Stimulated activated CD4-positive, alpha-beta T cell treated with anti-CD3 and anti-CD28 coated beads, TNF-alpha, amount 100 ng/mL, for 48 hours (primary cell): ENCODE results near the gene CTRB1.
"Not testable (repeated sequence)": the region's sequence is repeated elsewhere in the genome, so short reads cannot be mapped to it uniquely, and the experiment has no call there.

Experiments
- DNase-seq, 3 donors: peaks; one replicate each; pipeline ENCODE4 v3.0.0-alpha.2; 2020; ENCODE audit warnings: low read depth in 3 of 3

Gene CTRB1

DNA sequence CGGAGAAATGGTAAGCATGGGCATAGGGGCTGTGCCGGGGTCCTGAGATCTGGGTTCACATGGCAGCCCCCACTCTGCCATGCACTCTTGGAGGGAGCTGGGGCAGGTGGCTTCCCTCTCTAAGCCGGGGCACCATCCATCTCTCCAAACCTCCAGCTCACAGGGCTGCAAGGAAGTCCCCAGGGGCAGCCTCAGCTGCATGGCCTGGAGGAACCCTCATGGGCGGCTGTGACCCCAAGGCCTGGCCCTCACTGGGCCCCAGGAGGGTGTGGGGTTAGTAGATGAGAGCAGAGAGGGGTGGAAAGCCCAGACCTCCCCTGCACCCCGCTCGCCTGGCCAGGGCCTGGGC, 14.4 kb upstream of the CTRB1 start:
- no peak for DNase-seq

DNA sequence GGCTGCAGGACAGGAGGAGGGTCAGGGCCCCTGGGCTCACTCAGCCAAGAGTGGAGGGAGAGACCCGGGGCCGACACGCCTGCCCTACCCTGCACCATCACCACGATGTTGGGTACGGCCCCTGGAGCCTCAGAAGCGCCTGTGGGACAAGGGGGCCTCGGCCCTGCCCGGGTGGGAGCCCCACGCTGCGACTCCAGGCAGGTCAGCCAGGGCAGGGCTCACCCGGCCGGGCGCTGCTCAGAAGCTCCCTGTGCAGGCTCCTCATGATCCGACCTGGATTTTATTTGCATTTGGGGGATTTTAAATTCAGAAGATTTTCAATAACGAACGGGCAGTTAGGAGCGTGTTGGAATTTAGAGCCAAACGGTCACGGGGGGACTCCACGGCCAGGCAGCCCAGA, 13.9 kb upstream of the CTRB1 start:
- not testable (repeated sequence) for DNase-seq

- DNase-seq, result not testable (repeated sequence)
Observed at GRCh38 chr16:75205438-75205837, 13.3 kb upstream of the CTRB1 start.

DNA sequence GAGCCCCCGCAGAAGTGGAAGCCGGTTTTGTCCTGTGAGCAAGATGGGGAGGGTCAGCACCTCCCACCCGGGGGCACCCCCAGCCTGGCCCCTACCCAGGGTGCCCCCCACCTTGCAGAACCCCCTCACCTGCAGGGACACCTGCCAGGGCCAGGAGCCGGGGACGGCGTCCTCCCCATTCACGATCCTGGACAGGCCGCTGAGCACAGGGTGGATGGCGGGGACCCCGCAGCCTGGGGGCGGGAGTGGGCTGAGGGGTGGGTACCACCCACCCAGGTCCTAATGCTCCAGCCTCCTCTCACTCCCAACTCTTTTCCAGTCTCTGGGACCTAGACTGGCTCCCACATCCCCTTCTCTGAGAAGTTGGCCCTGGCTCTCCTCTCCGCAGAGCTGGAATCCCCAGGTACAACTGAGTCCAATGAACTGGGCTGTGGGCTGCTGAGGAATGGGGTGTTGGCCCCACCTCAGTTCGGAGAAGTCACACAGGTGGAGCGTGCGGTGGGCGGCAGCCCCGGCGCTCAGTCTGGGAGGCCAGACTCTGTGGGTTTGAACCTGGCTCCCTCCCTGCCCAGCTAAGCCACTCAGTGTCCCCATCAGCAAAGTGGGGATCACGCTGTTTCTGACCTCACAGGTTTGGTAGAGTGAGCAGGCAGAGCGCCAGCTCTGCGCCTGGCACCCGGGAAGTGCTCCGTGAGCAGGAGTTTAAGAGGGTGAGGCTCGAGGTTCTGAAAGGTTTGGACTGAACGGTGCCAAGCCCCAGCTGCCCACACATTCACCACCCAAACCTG, 12.6 kb upstream of the CTRB1 start:
- not testable (repeated sequence) for DNase-seq

GRCh38 chr16:75206749-75207451, 11.9 kb upstream of the CTRB1 start, which contains the start of gene CTRB2:
TSS of gene CTRB2 (minus strand) at chr16:75207161. CDS start at chr16:75207141, 20 bp downstream.
- DNase-seq, result no peak

DNA sequence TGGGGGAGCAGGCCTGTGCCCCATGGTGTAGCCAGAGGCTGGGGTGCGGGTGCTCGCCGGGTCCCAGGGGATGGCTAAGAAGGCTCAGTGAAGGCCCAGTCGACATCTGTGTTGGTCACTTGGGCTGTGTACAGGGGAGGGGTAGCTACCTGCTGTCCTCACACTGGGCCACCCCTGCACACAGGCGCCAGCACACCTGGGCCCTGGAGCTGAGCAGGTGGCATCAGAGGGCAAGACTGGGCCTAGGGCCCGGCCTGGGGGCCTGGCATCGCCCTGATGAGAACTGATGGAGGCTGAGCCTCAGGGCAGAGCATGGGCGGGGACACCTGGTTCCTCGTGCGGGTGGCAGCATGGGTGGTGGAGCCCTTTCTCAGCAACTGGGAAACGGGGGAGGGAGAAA, 11.0 kb upstream of the CTRB1 start:
- DNase-seq, result no peak

DNA sequence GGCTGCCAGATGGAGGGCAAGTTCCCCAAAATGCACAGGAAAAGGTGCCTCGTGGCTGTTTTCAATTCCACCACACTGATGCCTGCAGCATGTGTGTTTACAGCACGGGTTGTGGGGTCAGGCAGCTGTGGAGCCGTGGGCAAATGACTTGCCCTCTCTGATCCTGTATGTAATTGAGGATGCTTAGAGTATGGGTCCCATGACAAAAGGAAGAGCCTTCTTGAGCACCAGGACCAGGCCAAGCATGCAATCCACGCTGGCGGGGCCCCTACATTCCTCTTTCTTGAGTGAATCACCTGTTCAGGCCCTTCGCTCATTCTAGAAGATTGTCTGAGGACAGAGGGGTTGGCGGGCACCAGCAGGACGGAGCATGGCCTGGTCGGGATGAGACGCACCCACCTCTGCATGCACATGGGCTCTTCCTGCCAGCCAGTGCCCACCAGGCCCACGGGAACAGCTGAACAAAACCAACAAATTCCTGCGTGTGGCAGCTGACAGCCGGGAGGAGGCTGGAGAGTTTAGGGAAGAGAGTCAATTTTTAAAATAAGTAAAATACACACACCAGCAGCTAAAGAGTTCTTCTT, 10.5 kb upstream of the CTRB1 start:
- DNase-seq, result no peak

DNA sequence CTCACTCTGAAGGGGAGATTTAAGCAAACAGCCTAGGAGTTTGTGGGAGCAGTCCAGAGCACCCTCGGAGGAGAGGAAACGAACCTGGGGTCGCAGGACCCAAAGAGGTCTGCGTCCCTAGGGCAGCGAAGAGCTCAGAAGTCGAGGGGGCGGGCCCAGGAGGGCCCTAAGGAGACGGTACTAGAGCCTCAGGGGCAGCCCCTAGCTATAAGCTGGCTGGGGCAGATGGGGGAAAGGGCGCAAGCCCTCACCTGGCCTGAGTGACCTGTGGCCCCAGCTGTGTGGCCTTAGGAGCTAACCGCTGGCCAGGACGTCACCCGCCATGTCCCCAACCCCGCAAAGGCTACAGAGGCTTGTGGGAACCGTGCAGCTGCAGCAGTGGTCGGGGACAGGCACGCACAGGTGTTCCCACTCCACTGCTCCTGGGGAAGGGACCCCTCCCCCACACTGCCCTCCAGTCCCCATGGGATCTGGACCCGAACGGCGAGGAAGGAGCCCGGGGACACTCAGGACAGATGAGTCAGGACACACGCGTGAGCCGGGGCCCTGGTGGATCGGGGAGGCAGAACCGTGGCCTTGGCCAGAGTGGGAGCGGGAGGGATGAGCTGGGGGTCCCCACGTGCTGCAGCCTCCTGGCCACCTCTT, 9.8 kb upstream of the CTRB1 start:
- DNase-seq, result no peak

GRCh38 chr16:75209514-75209913, 9.3 kb upstream of the CTRB1 start:
- not testable (repeated sequence) for DNase-seq

DNA sequence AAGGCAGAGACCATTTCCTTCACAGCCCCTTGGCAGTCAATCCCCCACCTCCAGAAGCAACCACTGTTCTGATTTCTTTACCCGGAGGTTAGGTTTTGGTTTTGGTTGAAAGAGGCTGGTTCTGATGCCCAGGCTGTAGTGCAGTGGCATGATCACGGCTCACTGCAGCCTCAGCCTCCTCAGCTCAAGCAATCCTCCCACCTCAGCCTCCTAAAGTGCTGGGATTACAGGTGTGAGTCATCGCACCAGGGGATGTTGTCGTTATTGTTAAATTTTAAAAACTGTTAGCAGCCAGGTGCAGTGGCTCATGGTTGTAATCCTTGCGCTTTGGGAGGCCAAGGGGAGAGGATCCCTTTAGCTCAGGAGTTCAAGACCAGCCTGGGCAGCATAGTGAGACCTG, 8.8 kb upstream of the CTRB1 start:
- no peak for DNase-seq

- DNase-seq, result not testable (repeated sequence)
Observed at GRCh38 chr16:75211286-75211685, 7.5 kb upstream of the CTRB1 start.

DNA sequence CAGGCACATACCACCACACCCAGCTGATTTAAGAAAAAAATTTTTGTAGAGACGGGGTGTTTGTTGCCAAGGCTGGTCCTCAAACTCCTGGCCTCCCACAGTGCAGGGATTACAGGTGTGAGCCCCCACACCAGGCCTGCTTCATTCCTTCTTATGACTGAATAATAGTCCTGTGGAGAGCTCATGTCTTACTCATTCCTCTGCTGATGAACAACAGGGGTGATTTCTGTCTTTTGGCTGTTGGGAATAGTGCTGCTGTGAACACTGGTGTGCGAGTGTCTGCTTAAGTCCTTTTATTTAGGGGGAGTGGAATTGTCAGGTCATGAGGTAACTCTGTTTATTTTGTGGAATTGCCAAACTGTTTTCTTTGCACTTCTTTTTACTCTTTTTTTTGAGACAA, 2.7 kb upstream of the CTRB1 start:
- no peak for DNase-seq

- no peak for DNase-seq
Observed at GRCh38 chr16:75216576-75216975, 2.2 kb upstream of the CTRB1 start.

DNA sequence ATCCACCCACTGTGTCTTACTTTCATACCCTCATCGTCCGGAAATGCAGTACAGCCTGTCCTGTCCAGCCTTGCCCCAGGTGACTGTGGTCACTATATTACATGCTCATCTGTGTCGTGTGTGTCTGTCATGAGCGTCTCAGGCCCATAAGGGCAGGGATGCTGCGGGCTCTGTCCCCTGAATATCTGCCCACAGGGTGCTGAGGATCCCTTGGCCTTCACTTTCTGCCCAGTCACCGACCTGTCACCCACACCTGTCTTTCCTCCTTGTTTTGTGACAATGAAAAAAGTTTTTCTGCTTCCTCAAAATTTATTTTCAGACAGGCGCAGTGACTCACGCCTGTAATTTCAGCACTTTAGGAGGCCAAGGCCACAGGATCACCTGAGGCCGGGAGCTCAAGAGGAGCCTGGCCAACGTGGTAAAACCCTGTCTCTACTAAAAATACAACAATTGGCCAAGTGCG, 1.4 kb upstream of the CTRB1 start:
- no peak for DNase-seq

DNA sequence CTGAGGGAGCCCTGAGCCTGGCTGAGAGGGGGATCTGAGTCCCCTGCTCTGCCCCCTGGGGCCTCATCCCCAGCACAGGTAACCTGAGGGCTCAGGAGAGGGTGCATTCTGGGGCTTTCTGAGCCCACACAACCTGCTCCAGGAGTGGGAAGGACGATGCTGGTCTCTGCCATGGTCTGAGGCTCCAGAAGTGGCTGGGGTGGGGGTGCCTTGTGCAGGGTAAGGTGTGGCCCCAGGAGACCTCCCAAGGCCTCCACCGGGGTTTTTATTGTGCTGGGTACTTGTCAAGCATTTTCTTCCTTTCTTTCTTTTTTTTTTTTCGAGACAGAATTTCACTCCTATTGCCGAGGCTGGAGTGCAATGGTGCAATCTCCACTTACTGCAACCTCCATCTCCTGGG, 300 bp downstream of the CTRB1 start:
- DNase-seq, result no peak

DNA sequence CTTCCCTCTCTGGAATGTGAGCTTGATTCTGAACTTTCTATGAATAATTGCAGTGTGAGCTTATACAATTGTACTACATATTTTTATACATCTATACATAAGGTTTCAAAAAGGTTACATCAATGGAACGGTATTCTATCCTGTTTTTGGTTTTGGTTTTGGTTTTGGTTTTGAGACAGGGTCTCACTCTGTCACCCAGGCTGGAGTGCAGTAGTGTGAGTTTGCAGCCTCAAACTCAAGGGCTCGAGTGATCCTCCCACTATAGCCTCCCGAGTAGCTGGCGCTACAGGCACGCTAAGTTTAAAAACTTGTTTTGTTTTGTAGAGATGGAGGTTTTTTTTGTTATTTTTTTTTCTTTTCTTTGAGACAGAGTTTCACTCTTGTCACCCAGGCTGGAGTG, 1.1 kb downstream of the CTRB1 start:
- DNase-seq, result no peak

DNA sequence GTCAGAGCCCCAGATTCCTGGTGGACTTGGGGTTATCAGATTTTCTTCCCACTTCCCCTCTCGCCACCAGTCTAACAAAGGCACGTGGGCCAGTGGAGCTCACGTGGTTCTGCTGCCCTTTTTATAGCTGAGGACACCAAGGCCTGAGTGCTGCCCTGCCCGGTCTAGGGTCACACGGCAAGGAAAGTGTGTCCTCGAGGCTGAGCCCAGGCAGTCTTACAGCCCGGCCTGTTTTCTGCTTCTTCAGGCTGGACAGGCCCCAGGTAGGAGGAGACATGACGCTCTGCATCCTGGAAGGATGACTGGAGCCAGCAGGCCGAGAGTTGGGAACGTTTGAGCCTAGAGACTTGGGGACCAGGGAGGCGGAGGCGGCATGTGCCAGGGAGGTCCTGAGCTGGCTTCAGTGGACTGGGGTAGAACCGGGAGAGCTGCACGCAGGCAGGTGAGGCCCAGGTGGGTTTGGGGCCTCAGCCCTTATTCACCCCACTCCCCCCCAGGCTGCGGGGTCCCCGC, 3.5 kb downstream of the CTRB1 start:
- no peak for DNase-seq

DNA sequence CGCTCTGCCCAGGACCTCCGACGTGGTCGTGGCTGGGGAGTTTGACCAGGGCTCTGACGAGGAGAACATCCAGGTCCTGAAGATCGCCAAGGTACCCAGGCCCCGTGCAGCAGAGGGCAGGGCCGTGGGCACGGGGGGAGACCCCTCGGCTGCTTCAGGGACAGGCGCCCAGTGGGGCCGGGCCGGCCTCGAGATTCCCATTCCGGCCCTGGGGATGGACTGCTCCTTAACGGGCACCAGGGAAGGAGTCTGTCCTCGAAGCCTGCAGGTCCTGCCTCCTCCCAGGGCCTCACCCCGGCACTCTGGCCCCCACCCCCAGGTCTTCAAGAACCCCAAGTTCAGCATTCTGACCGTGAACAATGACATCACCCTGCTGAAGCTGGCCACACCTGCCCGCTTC, 4.3 kb downstream of the CTRB1 start:
- DNase-seq, result not testable (repeated sequence)

DNA sequence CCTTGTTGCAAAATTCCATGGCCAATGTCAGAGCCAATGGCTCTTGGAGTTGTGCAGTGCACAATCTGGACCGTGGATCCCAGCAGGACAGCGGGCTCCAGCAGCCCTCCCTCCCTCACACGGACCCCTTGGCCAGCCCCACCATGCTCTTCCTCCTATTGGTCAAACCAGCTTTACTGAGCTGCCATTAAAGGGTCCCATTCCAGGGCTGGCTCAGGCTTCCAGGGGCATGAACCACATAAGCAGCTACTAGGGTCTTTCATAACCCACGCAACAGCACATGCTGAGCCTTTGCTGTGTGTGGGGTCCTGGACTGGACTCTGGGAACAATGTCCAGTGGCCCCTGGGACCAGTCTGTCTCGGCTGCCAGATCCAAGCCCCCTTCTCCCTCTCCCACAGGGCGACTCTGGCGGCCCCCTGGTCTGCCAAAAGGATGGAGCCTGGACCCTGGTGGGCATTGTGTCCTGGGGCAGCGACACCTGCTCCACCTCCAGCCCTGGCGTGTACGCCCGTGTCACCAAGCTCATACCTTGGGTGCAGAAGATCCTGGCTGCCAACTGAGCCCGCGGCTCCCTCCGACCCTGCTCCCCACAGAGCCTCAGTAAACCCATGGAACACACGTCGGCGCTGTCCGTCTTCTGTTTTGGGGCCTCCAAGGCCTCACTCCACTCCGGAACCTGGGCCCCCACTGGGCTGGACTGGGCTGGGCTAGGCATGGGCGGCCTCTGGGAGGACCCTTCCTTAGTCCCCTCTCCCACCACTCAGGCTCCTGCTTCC, 5.7 kb downstream of the CTRB1 start:
- no peak for DNase-seq

GRCh38 chr16:75225092-75225491, 6.3 kb downstream of the CTRB1 start:
- no peak for DNase-seq
